ENCODE measurements around the gene SUGT1. TPM values are rescaled to one million over a fixed set of nuclear protein-coding genes. Genes with fewer than 3 reads are reported as not detected.
"Not testable (repeated sequence)": the region's sequence is repeated elsewhere in the genome, so short reads cannot be mapped to it uniquely, and the experiment has no call there.

Gene SUGT1
- polyA plus RNA-seq (ENCODE audit: insufficient read length): 58.7 TPM
- long read RNA-seq, donor 1, transcript SUGT1-204 (1 exons, 2,802 nt): major isoform, 12 of 12 reads
- long read RNA-seq, donor 1, partial matches to known transcripts: 0 of 12 reads
- long read RNA-seq, donor 1, other reads (novel, unspliced or antisense): 0 of 12 reads
- long read RNA-seq, donor 2: 0 reads
- long read RNA-seq, donor 3, partial matches to known transcripts: 5 of 21 reads
- long read RNA-seq, donor 3, other reads (novel, unspliced or antisense): 14 of 21 reads
- long read RNA-seq, donor 4: 0 reads
- long read RNA-seq, donor 5, transcript SUGT1-204 (1 exons, 2,802 nt): major isoform, 7 of 26 reads
- long read RNA-seq, donor 5, partial matches to known transcripts: 10 of 26 reads
- long read RNA-seq, donor 5, other reads (novel, unspliced or antisense): 9 of 26 reads
- long read RNA-seq, donor 6, transcript SUGT1-204 (1 exons, 2,802 nt): major isoform, 9 of 9 reads
- long read RNA-seq, donor 6, partial matches to known transcripts: 0 of 9 reads
- long read RNA-seq, donor 6, other reads (novel, unspliced or antisense): 0 of 9 reads
- long read RNA-seq, donor 7, transcript SUGT1-204 (1 exons, 2,802 nt): major isoform, 11 of 25 reads
- long read RNA-seq, donor 7, partial matches to known transcripts: 0 of 25 reads
- long read RNA-seq, donor 7, other reads (novel, unspliced or antisense): 14 of 25 reads
- long read RNA-seq, donor 8, partial matches to known transcripts: 0 of 4 reads
- long read RNA-seq, donor 8, other reads (novel, unspliced or antisense): 0 of 4 reads

DNA sequence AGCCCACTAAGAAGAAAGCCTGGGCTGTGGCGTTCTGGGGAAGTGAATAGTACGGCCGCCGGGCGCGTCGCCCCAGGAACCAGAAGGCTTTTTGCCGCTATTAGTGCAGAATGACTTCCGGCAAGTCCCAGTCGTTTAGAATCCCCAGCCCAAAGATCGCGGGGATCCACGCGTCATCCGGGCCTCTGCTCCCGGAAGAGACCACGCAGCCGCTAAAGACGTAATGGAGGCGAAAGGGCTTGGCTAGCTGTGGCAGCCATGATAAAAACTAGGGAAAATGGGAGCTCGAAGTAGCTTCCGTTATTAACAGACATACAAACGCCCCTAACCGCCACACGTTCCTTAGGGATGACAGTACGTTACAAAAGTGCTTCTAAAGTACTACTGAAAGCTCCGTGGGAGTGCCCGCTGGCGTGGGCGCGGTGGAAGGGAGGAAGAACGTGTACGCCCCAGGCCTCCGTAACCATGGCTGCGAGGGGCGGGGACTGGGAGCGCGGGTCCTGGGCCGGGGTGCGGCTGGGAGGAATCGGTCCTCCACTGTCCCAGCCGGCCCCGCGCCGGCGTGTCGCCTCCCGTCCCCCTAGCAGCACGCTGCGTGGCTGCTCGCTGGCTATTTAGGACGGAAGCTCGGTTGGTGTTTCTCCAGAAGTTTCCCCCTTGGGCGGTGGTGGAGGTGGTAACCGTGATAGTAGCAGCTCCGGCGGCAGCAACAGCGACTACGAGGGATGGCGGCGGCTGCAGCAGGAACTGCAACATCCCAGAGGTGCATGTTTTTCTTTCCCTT lies at the start of gene SUGT1:
TSS of gene SUGT1 (plus strand) at position 641 of the 784 bp plus-strand sequence. CDS start at position 726, 85 bp downstream.
- peak; percentile 97 for DNase-seq

DNA sequence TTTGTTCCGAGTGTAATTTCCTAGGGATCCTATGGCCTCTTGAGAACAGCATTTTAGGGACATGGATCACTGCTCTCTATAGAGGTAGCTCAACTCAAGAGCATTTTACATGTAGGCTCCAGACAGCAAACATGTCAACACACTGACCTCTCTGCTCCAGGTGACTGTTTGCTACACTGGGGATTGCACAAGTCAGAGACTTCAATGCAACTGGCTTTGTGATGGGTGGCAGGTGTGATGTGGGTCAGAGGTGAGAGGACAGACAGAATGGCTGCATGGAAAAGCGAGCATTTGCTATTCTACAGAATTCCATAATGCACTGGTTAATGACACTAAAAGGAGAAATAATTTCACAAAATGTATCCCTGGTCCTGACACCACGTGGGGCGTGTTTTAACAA lies 49.3 kb upstream of the SUGT1 start:
- DNase-seq: not testable (repeated sequence)

DNA sequence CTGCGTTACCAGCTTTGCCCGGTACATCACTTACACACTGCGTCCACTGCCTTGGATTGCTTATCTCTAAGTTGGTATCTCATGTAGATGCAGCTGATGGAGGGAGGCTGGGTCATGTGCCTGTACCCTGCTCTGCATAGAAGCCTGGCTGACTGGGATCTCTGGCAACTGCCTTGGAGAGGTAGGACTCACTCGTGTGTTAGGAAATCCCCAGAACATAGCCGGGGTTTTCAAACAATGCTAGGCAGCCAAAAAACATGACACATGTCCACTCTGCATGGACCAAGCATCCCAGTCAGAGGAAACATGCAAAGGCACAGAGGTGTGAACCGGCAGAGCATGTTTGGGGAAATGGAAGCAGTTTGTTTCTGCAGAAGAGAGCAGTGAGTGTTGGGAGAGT lies 46.5 kb upstream of the SUGT1 start:
- not testable (repeated sequence) for DNase-seq

DNA sequence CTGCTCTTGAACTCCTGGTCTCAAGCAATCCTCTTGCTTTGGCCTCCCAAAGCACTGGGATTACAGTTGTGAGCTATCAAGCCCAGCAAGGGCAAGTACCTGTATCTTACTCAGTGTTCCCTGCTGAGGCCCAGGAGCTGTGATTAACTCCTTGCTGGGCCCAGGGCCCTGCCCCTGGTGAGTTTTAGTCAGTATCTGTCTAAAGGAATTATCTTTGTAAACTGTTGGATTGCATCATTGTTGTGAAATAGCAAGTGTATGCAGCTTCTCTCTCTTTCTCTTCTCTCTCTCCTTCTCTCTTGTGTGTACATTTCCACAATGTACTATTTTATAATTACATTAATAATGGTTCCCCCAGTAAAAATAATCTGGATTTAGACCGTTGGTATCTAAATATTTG lies 45.8 kb upstream of the SUGT1 start:
- DNase-seq: not testable (repeated sequence)

DNA sequence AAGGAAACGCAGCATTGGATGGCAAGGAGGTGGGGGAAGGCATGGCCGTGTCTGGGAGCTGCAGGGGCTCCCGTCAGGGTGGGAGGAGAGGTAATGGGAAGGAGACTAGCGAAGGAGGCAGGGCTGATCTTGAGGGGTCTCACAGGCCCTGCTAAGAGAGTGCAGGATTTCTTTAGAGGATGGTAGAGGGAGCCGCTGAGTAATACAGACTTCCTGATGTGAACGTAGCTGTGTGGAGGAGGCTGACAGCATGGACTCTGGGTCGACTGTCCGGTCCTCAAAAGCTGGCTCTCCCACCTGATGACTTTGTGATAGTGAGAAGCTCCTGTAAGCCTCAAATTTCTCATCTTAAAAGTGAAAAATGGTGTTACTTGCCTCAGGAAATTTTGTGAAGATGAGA lies 44.5 kb upstream of the SUGT1 start:
- DNase-seq: not testable (repeated sequence)

DNA sequence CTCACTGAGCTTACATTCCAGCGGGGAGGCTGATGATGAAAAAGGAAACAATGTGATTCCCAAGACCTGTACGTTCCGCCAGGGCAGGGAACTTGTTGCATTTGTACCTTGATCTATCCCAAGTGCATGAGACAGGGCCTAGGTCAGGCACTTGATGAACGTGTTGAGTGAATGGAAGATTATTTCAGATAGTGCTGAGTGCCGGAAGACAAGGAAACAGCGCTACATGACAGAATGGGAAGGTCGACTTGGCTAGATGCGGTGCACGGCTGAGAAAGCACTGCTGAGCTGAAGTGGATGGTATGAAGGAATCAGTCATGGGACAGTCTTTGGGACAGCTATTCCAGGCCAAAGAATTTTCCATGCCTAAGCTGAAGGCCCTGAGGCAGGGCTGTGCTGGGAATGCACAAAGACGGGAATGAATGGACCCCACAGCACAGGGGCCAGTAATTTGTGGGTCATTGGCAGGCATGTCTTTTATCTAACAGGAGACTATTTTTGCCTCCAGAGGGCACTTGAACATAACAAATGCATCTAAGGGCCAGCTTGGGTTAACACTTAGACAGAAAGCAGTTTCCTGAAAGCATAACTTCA lies 43.5 kb upstream of the SUGT1 start:
- peak; percentile 12 for DNase-seq

DNA sequence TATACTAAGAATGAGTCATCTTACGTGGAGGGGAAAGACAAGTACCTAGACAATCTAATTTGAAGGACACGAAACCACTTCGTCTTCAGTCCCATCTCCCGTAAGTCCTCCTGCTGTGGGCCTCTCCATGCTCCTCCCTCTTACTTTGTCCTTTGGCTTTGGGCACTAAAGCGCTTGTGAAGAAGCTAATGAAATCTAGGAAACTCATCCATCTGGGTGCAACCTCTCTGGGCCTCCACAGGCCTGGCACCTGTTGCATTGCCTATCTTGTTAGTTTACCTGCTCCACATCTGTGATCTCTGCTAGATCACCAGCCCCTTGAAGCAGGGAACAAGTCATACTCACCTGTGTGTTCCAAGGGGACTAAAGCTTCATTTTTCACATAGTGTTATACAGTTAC lies 42.5 kb upstream of the SUGT1 start:
- not testable (repeated sequence) for DNase-seq

DNA sequence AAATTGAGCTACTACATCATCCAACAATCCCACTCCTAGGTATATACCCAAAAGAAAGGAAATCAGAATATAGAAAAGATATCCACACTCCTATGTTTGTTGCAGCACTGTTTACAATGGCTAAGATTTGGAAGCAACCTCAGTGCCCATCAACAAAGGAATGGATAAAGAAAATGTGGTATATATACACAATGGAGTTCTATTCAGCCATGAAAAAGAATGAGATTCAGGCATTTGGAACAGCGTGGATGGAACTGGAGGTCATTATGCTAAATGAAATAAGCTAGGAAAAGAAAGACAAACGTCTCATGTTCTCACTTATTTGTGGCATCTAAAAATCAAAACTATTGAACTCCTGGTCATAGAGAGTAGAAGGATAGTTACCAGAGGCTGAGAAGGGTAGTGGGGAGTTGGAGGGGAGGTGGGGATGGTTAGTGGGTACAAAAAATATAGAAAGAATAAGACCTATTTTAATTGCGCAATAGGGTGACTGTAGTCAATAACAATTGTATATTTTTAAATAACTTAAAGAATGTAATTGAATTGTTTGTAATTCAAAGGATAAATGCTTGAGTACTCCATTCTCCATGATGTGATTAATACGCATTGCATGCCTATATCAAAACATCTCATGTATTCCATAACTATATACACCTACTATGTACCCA lies 37.4 kb upstream of the SUGT1 start:
- DNase-seq: no peak

DNA sequence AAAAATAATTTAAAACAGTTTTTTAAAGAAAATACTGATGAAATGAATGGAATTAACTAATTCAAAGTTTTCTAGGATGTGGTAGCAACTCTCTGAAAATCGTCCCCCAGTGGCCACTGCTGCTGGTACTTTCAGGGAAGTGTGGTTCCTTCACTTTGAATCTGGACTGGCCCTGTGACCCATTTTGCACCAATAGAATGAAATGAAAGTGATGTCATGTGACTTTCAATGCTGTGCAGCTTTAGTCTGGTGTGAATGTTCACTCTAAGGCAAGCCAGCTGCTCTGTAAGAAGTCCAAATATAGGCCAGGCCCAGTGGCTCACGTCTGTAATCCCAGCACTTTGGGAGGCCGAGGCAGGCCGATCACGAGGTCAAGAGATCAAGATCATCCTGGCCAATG lies 36.8 kb upstream of the SUGT1 start:
- DNase-seq: no peak

DNA sequence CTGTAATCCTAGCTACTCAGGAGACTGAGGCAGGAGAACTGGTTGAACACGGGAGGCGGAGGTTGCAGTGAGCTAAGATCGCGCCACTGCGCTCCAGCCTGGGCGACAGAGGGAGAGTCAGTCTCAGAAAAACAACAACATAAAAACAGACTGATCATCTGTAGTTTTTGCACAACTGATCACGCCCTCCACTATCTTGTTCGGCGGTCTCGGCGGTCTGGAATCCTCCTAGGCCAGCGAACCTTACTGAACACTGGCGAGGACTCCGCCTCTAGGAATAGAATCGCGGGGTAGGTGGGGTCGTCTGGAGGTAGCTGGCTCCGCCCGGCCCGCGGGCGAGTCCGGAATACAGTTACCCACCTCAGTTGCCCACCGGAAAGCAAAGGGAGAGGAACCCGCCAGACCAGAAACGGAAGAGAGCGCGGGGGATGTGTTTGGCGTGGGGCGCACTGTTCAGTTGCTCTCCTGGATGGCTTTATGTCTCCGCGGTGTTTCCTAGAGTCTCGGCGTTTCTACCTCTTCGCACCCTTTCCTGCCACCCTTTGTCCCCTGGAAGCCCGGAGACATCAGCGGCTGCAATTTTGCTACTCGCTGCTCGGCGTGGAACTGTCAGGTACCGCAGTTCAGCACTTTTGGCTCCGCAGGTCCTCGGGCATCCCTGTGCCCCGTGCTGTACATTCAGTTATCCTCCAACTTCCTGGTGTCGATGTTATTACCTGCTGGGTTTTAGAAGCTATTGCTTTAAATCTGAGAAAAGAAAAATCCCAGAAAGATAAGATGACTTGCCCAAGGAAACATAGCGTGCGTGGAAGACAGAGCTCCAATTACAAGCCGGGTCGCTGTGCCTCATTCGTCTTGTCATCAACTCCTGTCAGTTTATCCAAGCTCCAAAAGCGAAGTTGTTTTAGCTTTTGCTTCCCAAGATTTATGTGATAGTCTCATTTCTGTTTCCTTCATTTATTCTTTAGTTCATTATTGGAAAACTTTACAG lies 35.3 kb upstream of the SUGT1 start:
- DNase-seq: peak; percentile 82

DNA sequence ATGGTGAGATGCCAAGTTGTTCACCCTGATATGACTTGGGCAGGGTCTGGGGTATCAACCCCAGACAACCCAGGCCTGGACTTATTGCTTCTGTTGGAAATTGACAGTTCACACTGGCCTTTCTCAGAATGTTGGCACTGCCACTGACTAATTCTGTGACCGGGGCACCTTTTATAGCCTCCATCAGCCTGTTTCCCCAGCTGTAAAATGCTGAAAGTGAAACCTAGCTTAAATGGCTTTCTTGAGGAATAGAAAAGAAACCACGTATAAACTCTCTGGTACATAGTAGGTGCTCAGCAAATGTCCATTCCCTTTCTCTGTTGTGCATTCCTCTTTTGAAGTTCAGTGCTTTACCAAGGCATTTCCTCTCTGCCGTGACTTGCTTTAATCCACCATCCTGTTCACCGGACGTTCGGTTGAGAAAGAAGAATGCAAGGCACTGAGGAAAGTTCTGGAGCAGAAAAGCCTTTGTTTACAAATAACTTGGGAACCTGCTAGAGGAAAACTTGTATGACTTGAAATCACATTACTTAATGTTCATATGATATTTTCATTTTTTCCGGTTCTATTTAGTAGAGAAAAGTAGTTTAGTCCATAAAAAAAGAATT lies 21.4 kb upstream of the SUGT1 start:
- DNase-seq: not testable (repeated sequence)

DNA sequence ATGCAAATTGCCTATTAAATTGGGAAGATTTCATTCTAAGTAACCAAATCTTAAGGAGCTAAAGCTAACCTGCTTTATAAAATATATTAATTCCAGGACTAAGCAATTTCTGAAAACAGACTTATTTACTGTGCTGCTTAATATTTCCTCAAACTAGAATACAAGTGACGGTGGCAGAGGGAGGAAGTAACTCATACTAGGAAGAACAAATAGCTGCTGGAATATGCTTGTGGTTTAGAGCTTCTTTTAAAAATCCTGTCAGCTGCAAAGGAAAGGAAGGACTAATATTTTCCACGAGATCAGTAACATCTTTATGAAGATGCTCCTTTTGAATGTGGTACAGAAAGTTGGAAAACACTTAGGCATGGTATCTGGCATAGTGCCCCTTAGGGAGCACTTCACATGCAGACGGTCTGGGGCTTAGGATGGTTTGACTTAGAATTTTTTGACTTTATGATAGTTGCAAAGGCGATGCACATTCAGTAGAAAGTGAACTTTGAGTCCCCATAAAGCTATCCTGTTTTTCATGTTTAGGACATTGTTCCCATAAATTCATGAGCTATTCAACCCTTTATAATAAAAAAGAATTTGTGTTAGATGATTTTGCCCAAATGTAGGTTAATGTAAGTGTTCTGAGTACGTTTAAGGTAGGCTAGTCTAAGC lies 13.8 kb upstream of the SUGT1 start:
- no peak for DNase-seq

DNA sequence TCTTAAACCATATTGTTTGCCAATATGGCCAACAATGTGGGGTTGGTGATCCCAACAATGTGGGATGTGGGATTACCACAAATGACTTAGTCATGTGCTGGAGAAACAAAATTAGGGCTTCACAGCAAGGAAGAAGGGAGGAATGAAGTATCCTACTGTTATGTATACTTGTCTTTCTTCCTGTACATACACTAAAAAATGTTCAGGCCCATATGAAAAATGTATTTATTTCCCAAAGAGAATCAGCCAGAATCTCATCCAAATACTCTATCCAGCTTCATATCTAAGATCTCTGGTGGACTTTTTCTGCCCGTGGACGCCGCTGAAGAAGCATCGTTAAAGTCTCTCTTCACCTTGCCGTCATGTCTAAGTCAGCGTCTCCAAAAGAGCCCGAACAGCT lies 10.5 kb upstream of the SUGT1 start, which contains the start of gene HNRNPA1L2:
TSS of gene HNRNPA1L2 (plus strand) at position 301 of the 400 bp plus-strand sequence. CDS start at position 363, 62 bp downstream.
- DNase-seq: no peak

DNA sequence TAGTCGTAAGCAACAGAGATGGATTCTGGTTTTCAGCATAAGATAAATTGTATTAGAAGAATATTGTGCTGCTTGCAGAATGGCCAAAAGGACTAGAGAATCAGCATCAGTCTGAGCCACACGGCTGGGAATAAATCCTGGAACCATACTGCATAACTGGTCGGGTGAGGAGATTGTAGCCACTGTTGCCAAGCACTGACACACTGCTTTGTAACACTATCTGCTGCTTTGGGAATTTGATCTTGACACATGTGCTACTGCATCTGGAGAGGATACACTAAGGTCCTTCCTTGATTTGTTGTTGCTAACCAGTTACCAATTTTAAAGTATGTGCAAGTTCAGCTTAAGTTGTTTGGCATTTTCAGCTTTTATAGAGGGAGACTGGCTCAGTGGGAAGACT lies 8.5 kb upstream of the SUGT1 start:
- DNase-seq: no peak

DNA sequence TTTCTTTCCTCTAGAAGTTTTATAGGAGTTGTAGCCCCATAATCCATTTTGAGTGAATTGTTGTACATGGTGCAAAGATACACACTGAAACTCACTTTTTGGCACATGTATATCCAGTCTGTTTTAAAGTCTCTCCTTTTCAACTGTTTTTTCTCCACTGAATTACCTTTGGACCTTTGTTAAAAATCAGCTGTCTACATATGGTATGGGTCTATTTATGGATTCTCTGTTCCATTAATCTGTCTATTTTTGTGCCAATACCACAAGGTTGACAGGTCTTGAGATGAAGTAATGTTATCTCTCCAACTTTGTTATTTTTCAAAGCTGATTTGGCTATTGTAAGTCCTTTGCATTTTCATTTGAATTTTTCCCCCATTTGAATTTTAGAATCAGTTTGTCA lies 5.7 kb upstream of the SUGT1 start:
- no peak for DNase-seq

DNA sequence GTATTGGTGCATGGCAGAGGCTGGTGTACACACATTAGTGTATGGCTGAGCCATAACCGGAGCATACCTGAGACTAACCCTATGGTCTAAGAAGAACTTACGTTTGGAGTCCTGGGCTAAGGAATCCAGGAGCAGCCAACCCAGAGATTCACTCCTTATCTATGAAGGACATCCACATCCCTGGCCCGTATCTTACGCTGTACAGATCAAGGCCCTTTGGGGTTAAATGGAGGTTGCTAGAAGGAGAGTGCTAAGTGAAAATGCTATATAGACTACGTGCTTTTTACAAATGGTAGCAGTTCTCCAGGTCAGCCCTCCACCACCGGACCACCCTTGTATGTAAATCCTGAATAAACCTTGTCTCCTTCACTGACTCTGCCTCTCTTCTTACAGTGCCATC lies 1.9 kb upstream of the SUGT1 start:
- no peak for DNase-seq

DNA sequence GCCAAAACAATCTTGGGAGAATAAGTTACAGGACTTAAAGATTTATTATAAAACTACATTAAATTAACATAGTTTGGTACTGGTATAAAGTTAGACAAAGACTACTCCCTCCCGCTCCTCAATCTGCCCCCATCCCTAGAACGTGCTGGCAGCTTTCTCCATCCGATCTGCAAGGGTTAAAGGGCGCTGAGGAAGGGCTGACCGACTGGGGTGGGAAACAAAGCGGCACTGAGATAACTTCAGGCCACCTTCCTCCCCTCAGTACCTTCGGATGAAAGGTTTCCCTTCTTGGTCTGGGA lies 790 bp upstream of the SUGT1 start:
- DNase-seq: no peak

DNA sequence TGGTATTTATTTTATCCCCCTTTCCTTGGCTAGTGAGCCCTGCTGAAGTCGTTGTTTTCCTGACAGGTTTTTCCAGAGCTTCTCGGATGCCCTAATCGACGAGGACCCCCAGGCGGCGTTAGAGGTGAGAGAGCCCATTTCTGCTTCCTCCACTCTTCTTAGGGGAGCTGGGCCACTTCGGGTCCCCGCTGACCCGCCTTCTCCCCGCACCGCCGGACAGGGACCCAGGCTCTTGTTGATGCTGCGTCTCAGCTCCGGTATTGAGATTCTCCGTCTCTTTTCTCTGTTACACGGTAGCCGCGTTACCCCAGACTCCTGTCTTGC lies 306 bp downstream of the SUGT1 start:
- DNase-seq: no peak

DNA sequence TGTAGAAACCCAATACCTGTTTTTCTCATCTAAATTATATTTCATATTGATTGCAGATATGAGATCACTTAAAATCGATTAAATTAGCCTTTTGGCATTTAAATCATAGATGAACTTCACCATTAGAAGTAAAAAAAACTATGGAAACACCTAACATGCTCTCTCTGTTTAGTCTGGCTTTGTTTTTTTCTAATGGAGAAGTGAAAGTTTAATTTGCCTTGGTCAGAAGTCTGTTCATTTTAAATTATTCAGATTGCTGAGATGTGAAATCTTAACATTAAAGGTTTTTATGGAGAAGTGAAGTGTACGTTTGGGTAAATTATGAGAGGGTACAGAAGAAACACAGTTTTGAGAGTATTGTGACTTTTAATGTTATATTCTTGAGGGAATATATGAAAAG lies 6.7 kb downstream of the SUGT1 start:
- no peak for DNase-seq

DNA sequence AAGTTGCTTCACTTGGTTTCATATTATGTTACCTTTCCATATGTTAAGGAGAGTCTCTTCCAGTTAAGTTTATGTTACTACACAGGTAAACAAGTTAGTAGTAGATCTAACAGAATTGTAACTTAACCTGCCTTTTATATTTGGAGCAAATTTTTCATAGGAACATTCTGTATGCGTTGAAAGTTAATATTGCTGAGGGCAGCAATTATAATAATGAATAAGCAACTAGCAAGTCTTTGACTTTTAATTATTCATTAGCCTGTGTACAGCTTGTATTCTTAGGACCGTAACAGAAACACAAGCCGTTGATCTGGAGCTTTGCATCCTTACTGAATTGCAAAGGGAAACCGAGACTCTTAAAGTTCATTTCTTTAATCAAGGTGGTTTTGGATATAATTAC lies 11.6 kb downstream of the SUGT1 start:
- no peak for DNase-seq

All from left kidney (tissue), 8 donors.